ENCODE data around the gene HOXD10. TPM values are rescaled to one million over a fixed set of nuclear protein-coding genes. Genes with fewer than 3 reads are reported as not detected.

HOXD10 gene
- total and polyA plus RNA-seq, 9 of the 15 experiments (the other 6 are each of a cell fraction or from before 2014, with no cell fraction given) = not detected

GRCh38 chr2:176098366-176099158, 18.0 kb upstream of the HOXD10 start:
- no TSS peak for BruUV-seq (replicated peaks)
- no peak overlapping the region for H3K4me3 ChIP-seq
- H3K9ac ChIP-seq (ENCODE audit: insufficient read depth in 1 of 2, low read depth in 2 of 2, low read length in 2 of 2) = no peak overlapping the region
- no peak for FAIRE-seq
- TF ChIP-seq ZNF75A (CRISPR knock-in tag; IDR thresholded peaks at IDR 0.05) = no peak
- no peak for TF ChIP-seq PHB2 (IDR thresholded peaks at IDR 0.05; ENCODE audit: low read depth)
- TF ChIP-seq ZNF609 (CRISPR knock-in tag; IDR thresholded peaks at IDR 0.05; ENCODE audit: borderline replicate concordance) = no peak
- no peak for TF ChIP-seq MYC (IDR thresholded peaks at IDR 0.05; ENCODE audit: low read depth, low read length)
- TF ChIP-seq MYC (CRISPR knock-in tag; IDR thresholded peaks at IDR 0.05; ENCODE audit: borderline replicate concordance, low read depth) = no peak
- TF ChIP-seq SPI1 (IDR thresholded peaks at IDR 0.05; ENCODE audit: borderline replicate concordance, low read depth, low read length) = 0 out of 2 replicates have a peak, but pooled peaks have one; percentile 13
- POLR2A ChIA-PET = no interaction called here
- no peaks in the 10 kb centered on the region for H3K9me3 ChIP-seq (replicated peaks; ENCODE audit: control insufficient read depth, insufficient read depth, low read depth, low read length)
- ATAC-seq = no peak
- intact Hi-C loops (cut with micrococcal nuclease) = loop anchor here (5.0 kb wide), 4 partner anchors 221 to 1351 kb away; no protein-coding TSS in a partner anchor
- peaks cover 76 to 80% of the 10 kb centered on the region in 2 experiments for H3K27me3 ChIP-seq (ENCODE audit: control insufficient read depth in 2 of 2, insufficient read depth in 2 of 2, low read length in 2 of 2)
- WGBS (ENCODE audit: insufficient coverage, low coverage, missing lambda C conversion rate) = 7% methylated on average over 33 of the region's 35 CpGs
- no peaks in the 10 kb centered on the region for H3K36me3 ChIP-seq (ENCODE audit: control insufficient read depth, insufficient read depth, low read length)
- peaks cover 8 to 24% of the 10 kb centered on the region in 2 experiments for H3K4me1 ChIP-seq (replicated peaks in 1 of 2; ENCODE audit: control insufficient read depth in 2 of 2, insufficient read depth in 2 of 2, low read length in 2 of 2)
- H3K4me2 ChIP-seq (ENCODE audit: insufficient read depth, low read length) = no peak overlapping the region
- no peak for DNase-seq (ENCODE audit: extremely low read depth in 1 of 4, low spot score in 3 of 4)
- in situ Hi-C loops (cut with MboI) = loop anchor here (5.0 to 25.0 kb wide), 2 partner anchors 736 to 1061 kb away; no protein-coding TSS in a partner anchor
- no peaks in the 10 kb centered on the region for H3K79me2 ChIP-seq (ENCODE audit: control insufficient read depth, insufficient read depth, low read length)
- no peaks in the 10 kb centered on the region for H3K9me1 ChIP-seq (ENCODE audit: control insufficient read depth, insufficient read depth, low read length)
- CTCF ChIA-PET (ENCODE audit: low intra/inter-chr PET ratio) = interaction anchor here (0.6 to 2.7 kb wide), 4 partner anchors 10 to 1068 kb away, joined by 4 to 13 read pairs (median 4); no protein-coding TSS in a partner anchor
- no peak overlapping the region for H2AFZ ChIP-seq (ENCODE audit: low read depth, low read length)
- H3K27ac ChIP-seq (ENCODE audit: extremely low read depth, low read depth, low read length) = no peak overlapping the region
- peaks cover 13% of the 10 kb centered on the region; the same call in 1 of the 2 replicates for H4K20me1 ChIP-seq (replicated peaks; ENCODE audit: control insufficient read depth, insufficient read depth, low read length)
